Upper lobe of left lung (tissue), 4 donors: ENCODE data around the gene ARPP21.

ENCODE experiments used
- EP300 ChIP-seq, 4 donors: sonication (generic); formaldehyde crosslinking; IDR thresholded peaks; one replicate each; pipeline ENCODE4 v1.5.1; 2017; ENCODE audit warnings: antibody characterized with exemption in 4 of 4, control low read depth in 2 of 4
- TF ChIP-seq, protein P1 (sequence below), 6 experiments: fragments of 450-650 bp in 4 of 6; fragments of 200-600 bp in 2 of 6; sonication (generic) in 2 of 6; IDR thresholded peaks; one replicate each; pipeline ENCODE4 v1.5.1; 2016 to 2019; ENCODE audit warnings: antibody characterized with exemption in 6 of 6

DNA sequence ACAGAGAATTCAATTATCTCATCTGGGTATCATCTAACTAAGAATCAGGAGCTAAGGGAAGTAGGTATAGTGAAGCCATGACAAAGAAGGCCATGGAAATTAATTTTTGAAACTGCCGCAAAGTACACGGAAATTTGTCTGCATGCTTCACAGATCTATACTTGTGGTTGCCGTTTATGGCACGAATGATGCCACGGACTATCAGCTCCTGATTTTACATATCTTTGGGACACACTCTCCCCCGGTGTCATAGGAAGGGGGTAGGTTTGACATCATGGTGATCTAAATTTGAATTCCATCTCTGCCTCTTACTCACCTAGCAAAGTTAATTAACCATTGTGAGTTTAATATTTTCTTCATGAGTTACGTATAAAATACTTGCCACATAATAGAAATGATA lies 14.0 kb downstream of the ARPP21 start:
- TF ChIP-seq, protein P1, sequence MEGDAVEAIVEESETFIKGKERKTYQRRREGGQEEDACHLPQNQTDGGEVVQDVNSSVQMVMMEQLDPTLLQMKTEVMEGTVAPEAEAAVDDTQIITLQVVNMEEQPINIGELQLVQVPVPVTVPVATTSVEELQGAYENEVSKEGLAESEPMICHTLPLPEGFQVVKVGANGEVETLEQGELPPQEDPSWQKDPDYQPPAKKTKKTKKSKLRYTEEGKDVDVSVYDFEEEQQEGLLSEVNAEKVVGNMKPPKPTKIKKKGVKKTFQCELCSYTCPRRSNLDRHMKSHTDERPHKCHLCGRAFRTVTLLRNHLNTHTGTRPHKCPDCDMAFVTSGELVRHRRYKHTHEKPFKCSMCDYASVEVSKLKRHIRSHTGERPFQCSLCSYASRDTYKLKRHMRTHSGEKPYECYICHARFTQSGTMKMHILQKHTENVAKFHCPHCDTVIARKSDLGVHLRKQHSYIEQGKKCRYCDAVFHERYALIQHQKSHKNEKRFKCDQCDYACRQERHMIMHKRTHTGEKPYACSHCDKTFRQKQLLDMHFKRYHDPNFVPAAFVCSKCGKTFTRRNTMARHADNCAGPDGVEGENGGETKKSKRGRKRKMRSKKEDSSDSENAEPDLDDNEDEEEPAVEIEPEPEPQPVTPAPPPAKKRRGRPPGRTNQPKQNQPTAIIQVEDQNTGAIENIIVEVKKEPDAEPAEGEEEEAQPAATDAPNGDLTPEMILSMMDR (IDR thresholded peaks at IDR 0.05): no peak
- TF ChIP-seq EP300 (IDR thresholded peaks at IDR 0.05): no peak
